IMR-90 (cell line): ENCODE measurements around the gene OGFOD2. TPM values are rescaled to one million over a fixed set of nuclear protein-coding genes. Genes with fewer than 3 reads are reported as not detected.

Source experiments
- ATAC-seq: fragments of 200-7000 bp; cut with Tn5 transposase; 2 replicates; pipeline ENCODE4 v1.9.1; 2020; ENCODE audit warnings: low read depth, mild to moderate bottlenecking, moderate library complexity
- BruUV-seq: library from RNA; stranded (reverse); fragments of 400-500 nt; replicated peaks from 2 replicates; lab custom pipeline; 2021; lab: Mats Ljungman, UMichigan
- CTCF ChIA-PET: fragments of 300-600 bp; formaldehyde crosslinking; extraction: SDS; loops from one replicate; lab custom pipeline; 2021; ENCODE audit warnings: antibody characterized with exemption; lab: Yijun Ruan, JAX
- POLR2A ChIA-PET: fragments of 300-600 bp; sonication (Branson Sonifier 250); formaldehyde crosslinking; loops from one replicate; lab custom pipeline; 2022; ENCODE audit warnings: antibody characterized with exemption; ENCODE audit not compliant: unreplicated experiment; lab: Charles Lee
- DNase-seq: peaks from one replicate; pipeline ENCODE4 v3.0.0; 2013
- H2AFZ ChIP-seq: replicated peaks from 2 replicates; pipeline ENCODE3; 2013; ENCODE audit warnings: low read length, mild to moderate bottlenecking; ENCODE audit not compliant: poor library complexity
- H2AK5ac ChIP-seq: 2 replicates; pipeline ENCODE4 v1.6.1; 2013; ENCODE audit warnings: low read depth, low read length, inconsistent platforms
- H2AK9ac ChIP-seq: replicated peaks from 2 replicates; pipeline ENCODE3; 2013; ENCODE audit warnings: mild to moderate bottlenecking, low read depth, low read length, moderate library complexity; ENCODE audit not compliant: poor library complexity
- H2BK120ac ChIP-seq: 2 replicates; pipeline ENCODE4 v1.6.1; 2013; ENCODE audit warnings: low read depth, low read length, inconsistent platforms
- H2BK15ac ChIP-seq: 3 replicates; pipeline ENCODE4 v1.6.1; 2013; ENCODE audit warnings: low read depth, low read length, inconsistent platforms
- H2BK20ac ChIP-seq: 2 replicates; pipeline ENCODE4 v1.6.1; 2013; ENCODE audit warnings: low read depth, mild to moderate bottlenecking, inconsistent platforms, low read length, moderate library complexity
- H2BK5ac ChIP-seq: 2 replicates; pipeline ENCODE4 v1.6.1; 2013; ENCODE audit warnings: mild to moderate bottlenecking, low read depth, low read length, inconsistent platforms; ENCODE audit not compliant: poor library complexity, severe bottlenecking
- H3K14ac ChIP-seq: replicated peaks from 2 replicates; pipeline ENCODE4 v1.6.1; 2013; ENCODE audit warnings: low read depth, low read length, inconsistent platforms
- H3K18ac ChIP-seq: 2 replicates; pipeline ENCODE4 v1.6.1; 2013; ENCODE audit warnings: low read depth, low read length, control low read depth
- H3K23ac ChIP-seq: 2 replicates; pipeline ENCODE4 v1.6.1; 2013; ENCODE audit warnings: low read depth, low read length, inconsistent platforms
- H3K27ac ChIP-seq: 2 replicates; pipeline ENCODE4 v1.5.1; 2013; ENCODE audit warnings: mild to moderate bottlenecking, control low read depth, low read length; ENCODE audit not compliant: insufficient read depth
- H3K27me3 ChIP-seq: 2 replicates; pipeline ENCODE4 v1.6.1; 2013; ENCODE audit warnings: low read length; ENCODE audit not compliant: control insufficient read depth, insufficient read depth
- H3K36me3 ChIP-seq: 2 replicates; pipeline ENCODE4 v1.6.1; 2013; ENCODE audit warnings: low read length, mixed read lengths; ENCODE audit not compliant: control insufficient read depth, insufficient read depth
- H3K4ac ChIP-seq: 2 replicates; pipeline ENCODE4 v1.6.1; 2013; ENCODE audit warnings: low read depth, low read length, inconsistent platforms
- H3K4me1 ChIP-seq: 2 replicates; pipeline ENCODE4 v1.6.1; 2013; ENCODE audit warnings: low read length, mixed read lengths; ENCODE audit not compliant: control insufficient read depth, insufficient read depth
- H3K4me2 ChIP-seq: 2 replicates; pipeline ENCODE4 v1.6.1; 2013; ENCODE audit warnings: low read depth, mild to moderate bottlenecking, control low read depth, low read length, moderate library complexity
- H3K4me3 ChIP-seq: 2 replicates; pipeline ENCODE4 v1.5.1; 2013; ENCODE audit warnings: low read depth, mild to moderate bottlenecking, control low read depth, low read length, moderate library complexity; ENCODE audit not compliant: insufficient read depth
- H3K56ac ChIP-seq: 2 replicates; pipeline ENCODE4 v1.6.1; 2013; ENCODE audit warnings: low read length, inconsistent platforms; ENCODE audit not compliant: insufficient read depth; ENCODE audit errors: extremely low read depth
- H3K79me1 ChIP-seq, 2 experiments: 2 replicates each; pipeline ENCODE4 v1.6.1; 2013; ENCODE audit warnings: low read length in 2 of 2, inconsistent platforms in 1 of 2, low read depth in 1 of 2
- H3K9ac ChIP-seq: 2 replicates; pipeline ENCODE4 v1.6.1; 2013; ENCODE audit warnings: low read depth, low read length, control low read depth
- H3K9me1 ChIP-seq: 2 replicates; pipeline ENCODE4 v1.6.1; 2013; ENCODE audit warnings: low read length, inconsistent platforms; ENCODE audit not compliant: insufficient read depth
- H3K9me3 ChIP-seq: 2 replicates; pipeline ENCODE4 v1.6.1; 2013; ENCODE audit warnings: low read length; ENCODE audit not compliant: control insufficient read depth, insufficient read depth
- H4K20me1 ChIP-seq: 2 replicates; pipeline ENCODE4 v1.6.1; 2013; ENCODE audit warnings: low read length, inconsistent platforms; ENCODE audit not compliant: insufficient read depth
- H4K5ac ChIP-seq: 2 replicates; pipeline ENCODE4 v1.6.1; 2013; ENCODE audit warnings: mild to moderate bottlenecking, low read depth, low read length, control low read depth
- H4K8ac ChIP-seq, 2 experiments: 2 replicates each; pipeline ENCODE4 v1.6.1; 2013; ENCODE audit warnings: low read depth in 2 of 2, low read length in 2 of 2, control low read depth in 1 of 2, inconsistent platforms in 1 of 2
- H4K91ac ChIP-seq: 2 replicates; pipeline ENCODE4 v1.6.1; 2013; ENCODE audit warnings: low read depth, low read length, inconsistent platforms; ENCODE audit not compliant: insufficient read depth
- BHLHE40 ChIP-seq: fragments of 150-350 bp; IDR thresholded peaks from 2 replicates; pipeline ENCODE4 v1.6.1; 2016; ENCODE audit warnings: mild to moderate bottlenecking, low read depth, low read length
- CEBPB ChIP-seq: IDR thresholded peaks from 2 replicates; pipeline ENCODE4 v1.6.1; 2012; ENCODE audit warnings: low read depth, low read length, improper control_type of control experiment
- FOS ChIP-seq: fragments of 150-350 bp; IDR thresholded peaks from 2 replicates; pipeline ENCODE4 v1.6.1; 2016; ENCODE audit warnings: low read depth, low read length
- MAFK ChIP-seq: IDR thresholded peaks from 2 replicates; pipeline ENCODE4 v1.6.1; 2012; ENCODE audit warnings: low read depth, low read length, improper control_type of control experiment
- MXI1 ChIP-seq: IDR thresholded peaks from 2 replicates; pipeline ENCODE4 v1.6.1; 2012; ENCODE audit warnings: low read depth, mild to moderate bottlenecking, low read length, moderate library complexity, borderline replicate concordance
- POLR2A ChIP-seq: IDR thresholded peaks from 2 replicates; pipeline ENCODE4 v1.6.1; 2012; ENCODE audit warnings: mild to moderate bottlenecking, low read depth, low read length
- RAD21 ChIP-seq: IDR thresholded peaks from 2 replicates; pipeline ENCODE4 v1.6.1; 2012; ENCODE audit warnings: low read length, improper control_type of control experiment
- RFX5 ChIP-seq: IDR thresholded peaks from 2 replicates; pipeline ENCODE4 v1.8.0; 2012; ENCODE audit warnings: low read depth, mild to moderate bottlenecking, low read length, moderate library complexity
- SMC3 ChIP-seq: fragments of 150-350 bp; IDR thresholded peaks from 2 replicates; pipeline ENCODE4 v1.6.1; 2016; ENCODE audit warnings: low read depth, mild to moderate bottlenecking, antibody characterized with exemption, low read length, moderate library complexity
- WGBS, 2 experiments: methylation state at CpG; one replicate each; pipeline versions ENCODE4 v1.1.5 to v1.1.7; 2013; ENCODE audit warnings: missing lambda C conversion rate in 2 of 2; ENCODE audit not compliant: insufficient read length in 1 of 2; ENCODE audit errors: extremely low coverage in 2 of 2; 5-methylcytosine and 5-hydroxymethylcytosine counted together
- dilution Hi-C: fragments of 300-500 bp; cut with HindIII; formaldehyde crosslinking; loops from one replicate; pipeline ENCODE4 v1.14.3; 2018; ENCODE audit warnings: low sequenced_read_pairs; ENCODE audit not compliant: unreplicated experiment
- in situ Hi-C: fragments of 300-500 bp; cut with MboI; formaldehyde crosslinking; loops from 3 replicates; pipeline ENCODE4 v1.14.3; 2019; ENCODE audit warnings: low sequenced_read_pairs, inconsistent platforms, mixed read lengths
- intact Hi-C: fragments of 100-400 bp; cut with micrococcal nuclease; formaldehyde crosslinking; loops from 2 replicates; pipeline ENCODE4 v1.10.0; 2022
- polyA plus RNA-seq, 3 experiments: library from polyadenylated mRNA; depleted of rRNA; stranded (reverse); fragments of >200 nt; gene quantifications; 2 replicates each; pipeline ENCODE4 v1.2.3, GENCODE V29; 2012; ENCODE audit warnings: low replicate concordance in 1 of 3
- total RNA-seq: library from RNA; depleted of rRNA; stranded (reverse); fragments of >200 nt; gene quantifications from 2 replicates; pipeline ENCODE4 v1.2.3, GENCODE V29; 2012
- TF ChIP-seq, protein P1 (sequence below): fragments of 150-350 bp; IDR thresholded peaks from 2 replicates; pipeline ENCODE4 v1.6.1; 2017; ENCODE audit warnings: mild to moderate bottlenecking, antibody characterized with exemption, low read length, low read depth
- TF ChIP-seq, protein P2 (sequence below): conservative IDR thresholded peaks from 2 replicates; pipeline ENCODE4 v1.5.1; 2012; ENCODE audit warnings: mild to moderate bottlenecking, low read depth, low read length, improper control_type of control experiment
- TF ChIP-seq, protein P3 (sequence below): fragments of 150-350 bp; IDR thresholded peaks from 2 replicates; pipeline ENCODE4 v1.6.1; 2016; ENCODE audit warnings: low read depth, mild to moderate bottlenecking, low read length, moderate library complexity, borderline replicate concordance

The OGFOD2 gene
- total and polyA plus RNA-seq, 2 of the 4 experiments (the other 2 are of a cell fraction), result 4.3 to 18.2 TPM

DNA sequence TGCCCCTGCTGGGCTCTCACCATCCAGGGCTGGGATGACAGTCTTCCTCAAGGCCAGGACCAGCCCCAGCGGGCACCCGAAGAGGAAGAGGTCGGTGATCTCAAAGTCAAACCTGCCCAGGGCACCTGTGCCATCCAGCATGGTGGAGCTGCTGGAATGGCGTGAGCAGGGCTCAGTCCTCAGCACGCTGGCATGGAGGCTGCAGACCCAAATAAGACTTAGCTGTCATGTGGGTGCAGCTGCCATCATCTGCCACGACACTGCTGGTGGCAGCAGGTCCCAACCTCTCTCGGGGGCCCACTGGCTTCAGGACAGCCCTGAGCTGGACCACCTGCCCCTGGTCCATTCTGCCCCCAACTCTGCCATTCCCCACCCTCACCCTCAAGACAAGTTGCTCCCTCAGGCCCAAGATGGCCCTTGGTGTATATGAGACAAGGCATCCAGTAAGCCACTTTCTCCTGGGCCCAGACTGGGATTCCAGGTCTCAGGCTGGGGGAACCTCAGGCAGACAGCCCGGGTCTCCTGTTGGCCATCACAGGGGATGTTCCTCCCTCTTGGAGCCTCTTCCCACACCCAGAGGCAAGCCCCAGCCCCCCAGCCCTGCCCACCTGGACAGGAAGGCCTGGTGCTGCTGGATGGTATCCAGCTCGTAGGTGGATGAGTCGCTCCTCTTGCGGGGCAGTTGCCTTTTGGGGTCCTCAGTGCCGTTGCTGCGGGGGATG is 19.9 kb downstream of the OGFOD2 start:
- Histone ChIP-seq H2BK15ac (no peak overlapping the region), H2BK20ac (no peak overlapping the region), H3K9ac (no peak overlapping the region), H2AFZ (no peak overlapping the region), H3K4me1 (no peaks in the 10 kb centered on the region), H3K56ac (no peak overlapping the region), H3K18ac (no peak overlapping the region), H3K36me3 (peaks cover 34% of the 10 kb centered on the region), H3K27ac (no peak overlapping the region), H3K4ac (no peak overlapping the region), H3K4me2 (no peak overlapping the region), H2BK120ac (no peak overlapping the region), H3K27me3 (no peaks in the 10 kb centered on the region), H3K9me1 (no peaks in the 10 kb centered on the region), H3K23ac (no peak overlapping the region), H2AK9ac (no peak overlapping the region), H4K8ac (no peak overlapping the region), H3K14ac (no peak overlapping the region), H4K91ac (no peak overlapping the region), H3K9me3 (no peaks in the 10 kb centered on the region), H3K79me1 (no peaks in the 10 kb centered on the region), H4K20me1 (no peaks in the 10 kb centered on the region; the same call in 1 of the 2 replicates), H4K5ac (no peak overlapping the region), H3K4me3 (no peak overlapping the region), H2AK5ac (no peak overlapping the region), H2BK5ac (no peak overlapping the region)
- BruUV-seq, result no TSS peak
- CTCF ChIA-PET, result no interaction called here
- 88% methylated on average over 8 of the region's 13 CpGs; no CpG with 5 or more reads in 1 of the 2 experiments for WGBS, 2 experiments
- intact Hi-C loops, result no loop called here
- in situ Hi-C loops, result no loop called here
- no peak for ATAC-seq
- dilution Hi-C loops, result loop anchor here (25.0 kb wide), 1 partner anchor 242 kb away; the partner anchor contains the start of genes MPHOSPH9 and MTRFR
- no peak for TF ChIP-seq FOS
- TF ChIP-seq, protein P1, sequence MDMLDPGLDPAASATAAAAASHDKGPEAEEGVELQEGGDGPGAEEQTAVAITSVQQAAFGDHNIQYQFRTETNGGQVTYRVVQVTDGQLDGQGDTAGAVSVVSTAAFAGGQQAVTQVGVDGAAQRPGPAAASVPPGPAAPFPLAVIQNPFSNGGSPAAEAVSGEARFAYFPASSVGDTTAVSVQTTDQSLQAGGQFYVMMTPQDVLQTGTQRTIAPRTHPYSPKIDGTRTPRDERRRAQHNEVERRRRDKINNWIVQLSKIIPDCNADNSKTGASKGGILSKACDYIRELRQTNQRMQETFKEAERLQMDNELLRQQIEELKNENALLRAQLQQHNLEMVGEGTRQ, result no peak
- no peak for TF ChIP-seq MAFK
- TF ChIP-seq, protein P2, sequence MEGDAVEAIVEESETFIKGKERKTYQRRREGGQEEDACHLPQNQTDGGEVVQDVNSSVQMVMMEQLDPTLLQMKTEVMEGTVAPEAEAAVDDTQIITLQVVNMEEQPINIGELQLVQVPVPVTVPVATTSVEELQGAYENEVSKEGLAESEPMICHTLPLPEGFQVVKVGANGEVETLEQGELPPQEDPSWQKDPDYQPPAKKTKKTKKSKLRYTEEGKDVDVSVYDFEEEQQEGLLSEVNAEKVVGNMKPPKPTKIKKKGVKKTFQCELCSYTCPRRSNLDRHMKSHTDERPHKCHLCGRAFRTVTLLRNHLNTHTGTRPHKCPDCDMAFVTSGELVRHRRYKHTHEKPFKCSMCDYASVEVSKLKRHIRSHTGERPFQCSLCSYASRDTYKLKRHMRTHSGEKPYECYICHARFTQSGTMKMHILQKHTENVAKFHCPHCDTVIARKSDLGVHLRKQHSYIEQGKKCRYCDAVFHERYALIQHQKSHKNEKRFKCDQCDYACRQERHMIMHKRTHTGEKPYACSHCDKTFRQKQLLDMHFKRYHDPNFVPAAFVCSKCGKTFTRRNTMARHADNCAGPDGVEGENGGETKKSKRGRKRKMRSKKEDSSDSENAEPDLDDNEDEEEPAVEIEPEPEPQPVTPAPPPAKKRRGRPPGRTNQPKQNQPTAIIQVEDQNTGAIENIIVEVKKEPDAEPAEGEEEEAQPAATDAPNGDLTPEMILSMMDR, result no peak
- no peak for TF ChIP-seq CEBPB
- TF ChIP-seq RFX5, result no peak
- TF ChIP-seq SMC3, result no peak
- TF ChIP-seq, protein P3, sequence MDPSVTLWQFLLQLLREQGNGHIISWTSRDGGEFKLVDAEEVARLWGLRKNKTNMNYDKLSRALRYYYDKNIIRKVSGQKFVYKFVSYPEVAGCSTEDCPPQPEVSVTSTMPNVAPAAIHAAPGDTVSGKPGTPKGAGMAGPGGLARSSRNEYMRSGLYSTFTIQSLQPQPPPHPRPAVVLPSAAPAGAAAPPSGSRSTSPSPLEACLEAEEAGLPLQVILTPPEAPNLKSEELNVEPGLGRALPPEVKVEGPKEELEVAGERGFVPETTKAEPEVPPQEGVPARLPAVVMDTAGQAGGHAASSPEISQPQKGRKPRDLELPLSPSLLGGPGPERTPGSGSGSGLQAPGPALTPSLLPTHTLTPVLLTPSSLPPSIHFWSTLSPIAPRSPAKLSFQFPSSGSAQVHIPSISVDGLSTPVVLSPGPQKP, result no peak
- no peak for TF ChIP-seq RAD21
- no peak for TF ChIP-seq BHLHE40
- TF ChIP-seq POLR2A, result no peak
- TF ChIP-seq MXI1, result no peak
- DNase-seq, result no peak
- POLR2A ChIA-PET, result no interaction called here
